ENCODE data around the gene MASP2. TPM values are rescaled to one million over a fixed set of nuclear protein-coding genes. Genes with fewer than 3 reads are reported as not detected.
"Not testable (repeated sequence)": the region's sequence is repeated elsewhere in the genome, so short reads cannot be mapped to it uniquely, and the experiment has no call there.

MASP2 gene
- total RNA-seq, 2 donors from 2014 or later, result 0.31 to 0.33 TPM

GRCh38 chr1:11052839-11053757 lies 6.1 kb upstream of the MASP2 start:
- no peaks in the 10 kb centered on the region for H3K9me3 Mint-ChIP-seq
- H3K4me1 Mint-ChIP-seq (ENCODE audit: low read depth in 2 of 2), result peaks cover 0 to 4% of the 10 kb centered on the region in 2 donors
- DNase-seq (ENCODE audit: low spot score) (no peak), ATAC-seq (peak in 1 of 2 donors; percentile 11)
- H3K27ac Mint-ChIP-seq, result no peak overlapping the region
- H3K27me3 Mint-ChIP-seq, result peaks cover 0 to 2% of the 10 kb centered on the region in 2 donors
- no peak overlapping the region for H3K4me3 Mint-ChIP-seq
- H3K36me3 Mint-ChIP-seq, result no peaks in the 10 kb centered on the region

- ATAC-seq (peak in 1 of 2 donors; percentile 37), DNase-seq (ENCODE audit: low spot score) (no peak)
- Mint-ChIP-seq H3K36me3 (no peaks in the 10 kb centered on the region), H3K4me3 (no peak overlapping the region), H3K4me1 (ENCODE audit: low read depth in 2 of 2) (peaks cover 0 to 4% of the 10 kb centered on the region in 2 donors), H3K27me3 (peaks cover 0 to 2% of the 10 kb centered on the region in 2 donors), H3K27ac (peak overlapping the region in 1 of 2 donors; percentile 23), H3K9me3 (no peaks in the 10 kb centered on the region)
Measured at GRCh38 chr1:11051781-11052511, 4.9 kb upstream of the MASP2 start.

- H3K4me3 Mint-ChIP-seq, ATAC-seq, H3K9me3 Mint-ChIP-seq: not testable (repeated sequence)
Measured at GRCh38 chr1:11051121-11051520, 4.1 kb upstream of the MASP2 start.

GRCh38 chr1:11046270-11046566 lies 821 bp downstream of the MASP2 start:
- Mint-ChIP-seq H3K9me3 (no peaks in the 10 kb centered on the region), H3K36me3 (no peaks in the 10 kb centered on the region), H3K27me3 (no peaks in the 10 kb centered on the region), H3K27ac (no peak overlapping the region), H3K4me1 (ENCODE audit: low read depth in 2 of 2) (no peaks in the 10 kb centered on the region), H3K4me3 (no peak overlapping the region)
- ATAC-seq, result no peak
- DNase-seq (ENCODE audit: low spot score), result no peak

More at GRCh38 chr1:11051121-11051520, 4.1 kb upstream of the MASP2 start:
- not testable (repeated sequence) for H3K27ac Mint-ChIP-seq; DNase-seq (ENCODE audit: low spot score); H3K4me1 Mint-ChIP-seq (ENCODE audit: low read depth in 2 of 2); H3K27me3 Mint-ChIP-seq; H3K36me3 Mint-ChIP-seq

- H3K4me3 Mint-ChIP-seq, result no peak overlapping the region
- no peaks in the 10 kb centered on the region for H3K4me1 Mint-ChIP-seq (ENCODE audit: low read depth in 2 of 2)
- ATAC-seq (no peak), DNase-seq (ENCODE audit: low spot score) (no peak)
- H3K27ac Mint-ChIP-seq, result no peak overlapping the region
- no peaks in the 10 kb centered on the region for H3K27me3 Mint-ChIP-seq
- no peaks in the 10 kb centered on the region for H3K9me3 Mint-ChIP-seq
- H3K36me3 Mint-ChIP-seq, result no peaks in the 10 kb centered on the region
Measured at GRCh38 chr1:11045428-11046269, 1.4 kb downstream of the MASP2 start.

GRCh38 chr1:11044849-11045427 lies 2.1 kb downstream of the MASP2 start:
- Mint-ChIP-seq H3K36me3 (no peaks in the 10 kb centered on the region), H3K9me3 (no peaks in the 10 kb centered on the region), H3K27ac (no peak overlapping the region), H3K4me1 (ENCODE audit: low read depth in 2 of 2) (no peaks in the 10 kb centered on the region), H3K27me3 (no peaks in the 10 kb centered on the region), H3K4me3 (no peak overlapping the region)
- no peak for DNase-seq (ENCODE audit: low spot score)
- ATAC-seq, result no peak

- Mint-ChIP-seq H3K27me3 (no peaks in the 10 kb centered on the region), H3K9me3 (no peaks in the 10 kb centered on the region), H3K27ac (no peak overlapping the region), H3K36me3 (no peaks in the 10 kb centered on the region), H3K4me1 (ENCODE audit: low read depth in 2 of 2) (no peaks in the 10 kb centered on the region), H3K4me3 (no peak overlapping the region)
- no peak for DNase-seq (ENCODE audit: low spot score)
- no peak for ATAC-seq
Measured at GRCh38 chr1:11044086-11044848, 2.8 kb downstream of the MASP2 start.

GRCh38 chr1:11042995-11043874 lies 3.8 kb downstream of the MASP2 start:
- Mint-ChIP-seq H3K36me3 (no peaks in the 10 kb centered on the region), H3K4me3 (no peak overlapping the region), H3K27ac (no peak overlapping the region), H3K27me3 (no peaks in the 10 kb centered on the region), H3K9me3 (no peaks in the 10 kb centered on the region), H3K4me1 (ENCODE audit: low read depth in 2 of 2) (no peaks in the 10 kb centered on the region)
- no peak for DNase-seq (ENCODE audit: low spot score)
- ATAC-seq, result no peak

- no peak overlapping the region for H3K4me3 Mint-ChIP-seq
- H3K36me3 Mint-ChIP-seq, result no peaks in the 10 kb centered on the region
- DNase-seq (ENCODE audit: low spot score) (no peak), ATAC-seq (no peak)
- H3K9me3 Mint-ChIP-seq, result no peaks in the 10 kb centered on the region
- H3K27me3 Mint-ChIP-seq, result no peaks in the 10 kb centered on the region
- H3K4me1 Mint-ChIP-seq (ENCODE audit: low read depth in 2 of 2), result no peaks in the 10 kb centered on the region
- no peak overlapping the region for H3K27ac Mint-ChIP-seq
Measured at GRCh38 chr1:11042065-11042464, 5.0 kb downstream of the MASP2 start.

- Mint-ChIP-seq H3K9me3 (no peaks in the 10 kb centered on the region), H3K27ac (no peak overlapping the region), H3K36me3 (no peaks in the 10 kb centered on the region), H3K4me1 (ENCODE audit: low read depth in 2 of 2) (no peaks in the 10 kb centered on the region), H3K27me3 (no peaks in the 10 kb centered on the region), H3K4me3 (no peak overlapping the region)
- ATAC-seq (no peak), DNase-seq (ENCODE audit: low spot score) (no peak)
Measured at GRCh38 chr1:11041048-11041447, 6.0 kb downstream of the MASP2 start.

GRCh38 chr1:11040105-11040429 lies 7.0 kb downstream of the MASP2 start:
- H3K27me3 Mint-ChIP-seq; H3K9me3 Mint-ChIP-seq; ATAC-seq; H3K4me3 Mint-ChIP-seq; H3K27ac Mint-ChIP-seq; DNase-seq (ENCODE audit: low spot score); H3K4me1 Mint-ChIP-seq (ENCODE audit: low read depth in 2 of 2); H3K36me3 Mint-ChIP-seq: not testable (repeated sequence)

GRCh38 chr1:11039351-11040104 lies 7.5 kb downstream of the MASP2 start:
- DNase-seq (ENCODE audit: low spot score), result no peak
- Mint-ChIP-seq H3K36me3 (no peaks in the 10 kb centered on the region), H3K27ac (no peak overlapping the region), H3K27me3 (no peaks in the 10 kb centered on the region), H3K9me3 (no peaks in the 10 kb centered on the region), H3K4me1 (ENCODE audit: low read depth in 2 of 2) (no peaks in the 10 kb centered on the region), H3K4me3 (no peak overlapping the region)
- no peak for ATAC-seq
